HG02610 (cell line): ENCODE data around the gene ACTRT1.

Experiments
- ATAC-seq: cut with Tn5 transposase; IDR thresholded peaks from one replicate; pipeline ENCODE4 v1.9.1; 2021; ENCODE audit warnings: mild to moderate bottlenecking, moderate library complexity; ENCODE audit not compliant: unreplicated experiment

ACTRT1 gene

GRCh38 chrX:128052303-128052702 is at the start of gene ACTRT1:
Gene ACTRT1 (minus strand): TSS chrX:128052403. CDS start chrX:128052206, 197 bp downstream.
- ATAC-seq: no peak

GRCh38 chrX:128078545-128078944 is 26.3 kb upstream of the ACTRT1 start:
- ATAC-seq: no peak

- no peak for ATAC-seq
Observed at GRCh38 chrX:128057421-128057820, 5.2 kb upstream of the ACTRT1 start.

GRCh38 chrX:128051526-128051925 is 677 bp downstream of the ACTRT1 start:
- no peak for ATAC-seq

DNA sequence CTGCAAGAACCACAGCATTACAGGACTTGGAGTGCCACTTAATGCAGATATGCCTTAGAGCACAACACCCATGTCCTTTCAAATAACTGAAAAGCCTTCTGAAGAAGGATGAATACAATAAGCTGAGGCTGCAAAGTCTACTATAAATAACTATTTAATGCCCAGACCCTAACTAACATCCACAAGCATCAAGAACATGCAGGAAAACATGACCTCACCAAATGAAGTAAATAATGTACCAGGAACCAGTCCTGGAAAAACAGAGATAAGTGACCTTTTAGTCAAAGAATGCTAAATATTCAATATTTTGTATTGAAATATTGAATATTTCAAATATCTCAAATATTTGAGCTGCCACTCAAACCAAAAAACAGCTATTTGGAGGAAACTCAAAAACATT is 16.9 kb downstream of the ACTRT1 start:
- ATAC-seq: no peak

DNA sequence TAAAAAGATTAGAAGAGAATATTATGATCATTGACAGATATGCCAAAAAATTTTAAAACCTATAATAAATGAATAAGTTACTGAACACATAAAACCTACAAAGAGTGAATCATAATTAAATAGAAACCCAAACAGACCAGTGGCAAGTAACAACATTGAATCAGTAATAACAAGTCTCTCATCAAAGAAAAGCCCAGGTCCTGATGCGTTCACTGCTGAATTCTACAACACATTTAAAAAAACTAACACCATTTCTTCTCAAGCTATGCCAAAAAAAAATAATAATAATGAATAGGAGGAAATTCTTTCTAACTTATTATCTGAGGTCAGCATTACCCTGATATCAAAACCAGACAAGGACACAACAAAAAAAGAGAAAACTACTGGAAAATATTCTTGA is 30.6 kb downstream of the ACTRT1 start:
- ATAC-seq: no peak

GRCh38 chrX:128020701-128021100 is 31.5 kb downstream of the ACTRT1 start:
- ATAC-seq: no peak

- no peak for ATAC-seq
Observed at GRCh38 chrX:128019218-128019617, 33.0 kb downstream of the ACTRT1 start.

DNA sequence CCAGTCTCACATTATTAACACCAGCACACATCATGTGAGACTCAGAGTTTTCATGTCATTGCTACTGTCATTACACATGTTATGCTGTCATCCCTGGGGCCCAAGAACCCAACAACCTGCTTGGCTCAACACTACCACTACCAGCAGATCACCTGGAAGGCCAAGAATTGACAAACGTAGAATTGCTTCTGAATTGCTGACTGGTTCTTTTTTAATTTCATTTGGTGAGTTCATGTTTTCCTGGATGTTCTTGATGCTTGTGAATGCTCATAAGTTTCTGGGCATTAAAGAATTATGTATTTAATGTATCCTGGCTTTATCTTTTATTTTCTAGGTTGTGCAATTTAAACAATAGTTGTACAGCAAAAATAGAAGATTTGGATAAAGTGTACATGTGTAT is 40.2 kb downstream of the ACTRT1 start:
- ATAC-seq: no peak

DNA sequence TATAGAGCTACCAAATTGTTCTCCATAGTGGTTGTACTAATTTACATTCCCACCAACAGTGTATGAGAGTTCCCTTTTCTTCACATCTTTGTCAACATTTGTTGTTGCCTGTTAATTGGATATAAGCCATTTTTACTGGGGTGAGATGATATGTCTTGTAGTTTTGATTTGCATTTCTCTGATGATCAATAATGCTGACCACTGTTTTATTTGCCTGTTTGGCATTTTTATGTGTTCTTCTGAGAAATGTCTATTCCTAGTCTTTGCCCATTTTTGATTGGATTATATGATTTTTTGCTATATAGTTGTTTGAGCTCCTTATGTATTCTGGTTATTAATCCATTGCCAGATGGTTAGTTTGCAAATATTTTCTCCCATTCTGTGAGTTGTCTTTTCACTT is 44.3 kb downstream of the ACTRT1 start:
- no peak for ATAC-seq
